ENCODE measurements around the gene PARVG. TPM values are rescaled to one million over a fixed set of nuclear protein-coding genes. Genes with fewer than 3 reads are reported as not detected.
A peak's percentile ranks its signal among the peaks of the same experiment; 100 is the strongest.
"Not testable (repeated sequence)": the region's sequence is repeated elsewhere in the genome, so short reads cannot be mapped to it uniquely, and the experiment has no call there.

The PARVG gene
- total RNA-seq, 1 experiment from 2014 or later = 0.21 TPM

DNA sequence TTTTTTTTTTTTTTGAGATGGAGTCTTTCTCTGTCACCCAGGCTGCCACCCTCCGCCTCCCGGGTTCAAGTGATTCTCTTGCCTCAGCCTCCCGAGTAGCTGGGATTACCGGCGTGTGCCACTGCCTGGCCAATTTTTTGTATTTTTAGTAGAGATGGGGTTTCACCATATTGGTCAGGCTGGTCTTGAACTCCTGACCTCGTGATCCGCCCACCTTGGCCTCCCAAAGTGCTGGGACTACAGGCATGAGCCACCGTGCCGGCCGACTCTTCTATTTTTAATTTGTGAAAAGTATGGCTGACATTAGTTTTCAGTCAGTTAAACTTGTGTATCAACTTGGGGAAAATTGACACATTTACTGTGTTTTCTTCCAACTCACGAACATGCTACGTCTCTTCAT lies 53.6 kb downstream of the PARVG start:
- DNase-seq; H3K36me3 ChIP-seq (replicated peaks; ENCODE audit: control insufficient read depth, insufficient read depth, low read length); H3K27me3 ChIP-seq (ENCODE audit: control insufficient read depth, insufficient read depth, low read length); H3K4me3 ChIP-seq (ENCODE audit: insufficient read depth, low read depth, low read length): not testable (repeated sequence)

DNA sequence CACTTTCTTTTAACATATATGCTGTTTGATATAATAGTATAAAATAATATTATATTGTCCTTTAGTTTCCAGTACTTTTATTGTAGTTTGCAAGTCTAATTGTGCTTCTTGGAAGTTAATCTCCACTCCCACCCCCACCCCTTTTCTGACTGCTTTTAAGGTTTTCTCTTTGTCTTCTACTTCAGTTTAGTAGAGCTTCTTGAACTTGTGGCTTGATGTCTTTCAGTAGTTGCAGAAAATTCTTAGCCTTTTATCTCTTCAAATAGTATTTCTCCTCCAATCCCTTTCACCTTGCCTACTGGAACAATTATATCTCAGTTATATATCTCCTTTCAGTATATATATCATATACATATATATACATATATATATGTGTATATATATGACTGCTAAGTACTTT lies 56.6 kb downstream of the PARVG start:
- no peaks in the 10 kb centered on the region for H3K27me3 ChIP-seq (ENCODE audit: control insufficient read depth, insufficient read depth, low read length)
- H3K4me3 ChIP-seq (ENCODE audit: insufficient read depth, low read depth, low read length) = no peak overlapping the region
- no peaks in the 10 kb centered on the region for H3K36me3 ChIP-seq (replicated peaks; ENCODE audit: control insufficient read depth, insufficient read depth, low read length)
- no peak for DNase-seq

GRCh38 chr22:44241121-44241520 lies 60.4 kb downstream of the PARVG start:
- H3K4me3 ChIP-seq (ENCODE audit: insufficient read depth, low read depth, low read length); H3K36me3 ChIP-seq (replicated peaks; ENCODE audit: control insufficient read depth, insufficient read depth, low read length); DNase-seq; H3K27me3 ChIP-seq (ENCODE audit: control insufficient read depth, insufficient read depth, low read length): not testable (repeated sequence)

- Histone ChIP-seq H3K27me3 (ENCODE audit: control insufficient read depth, insufficient read depth, low read length) (no peaks in the 10 kb centered on the region), H3K36me3 (replicated peaks; ENCODE audit: control insufficient read depth, insufficient read depth, low read length) (no peaks in the 10 kb centered on the region), H3K4me3 (ENCODE audit: insufficient read depth, low read depth, low read length) (no peak overlapping the region)
- no peak for DNase-seq
Measured at GRCh38 chr22:44242946-44243724, 62.4 kb downstream of the PARVG start.

DNA sequence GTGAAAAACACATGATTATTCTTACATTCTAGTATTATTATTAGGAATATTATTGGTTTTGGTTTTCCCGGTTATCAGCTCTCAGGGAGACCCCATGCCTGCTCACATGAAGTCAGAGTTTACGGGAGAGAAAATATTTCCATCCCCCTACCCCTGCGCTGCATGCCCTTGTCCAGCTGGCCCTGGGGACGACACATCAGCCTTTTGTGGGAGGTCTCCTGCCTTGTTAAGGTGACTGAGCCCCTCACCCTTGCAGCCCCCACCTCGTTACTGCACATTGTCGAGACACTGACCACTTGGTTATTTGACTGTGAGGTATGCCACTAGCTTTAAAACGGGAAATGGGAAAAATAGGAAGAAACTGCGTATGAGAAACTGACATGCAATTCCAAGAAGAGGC lies 63.0 kb downstream of the PARVG start:
- DNase-seq = no peak
- no peak overlapping the region for H3K4me3 ChIP-seq (ENCODE audit: insufficient read depth, low read depth, low read length)
- no peaks in the 10 kb centered on the region for H3K36me3 ChIP-seq (replicated peaks; ENCODE audit: control insufficient read depth, insufficient read depth, low read length)
- no peaks in the 10 kb centered on the region for H3K27me3 ChIP-seq (ENCODE audit: control insufficient read depth, insufficient read depth, low read length)

- DNase-seq = no peak
- Histone ChIP-seq H3K36me3 (replicated peaks; ENCODE audit: control insufficient read depth, insufficient read depth, low read length) (no peaks in the 10 kb centered on the region), H3K4me3 (ENCODE audit: insufficient read depth, low read depth, low read length) (no peak overlapping the region), H3K27me3 (ENCODE audit: control insufficient read depth, insufficient read depth, low read length) (no peaks in the 10 kb centered on the region)
Measured at GRCh38 chr22:44244265-44244822, 63.6 kb downstream of the PARVG start.

- Histone ChIP-seq H3K27me3 (ENCODE audit: control insufficient read depth, insufficient read depth, low read length) (no peaks in the 10 kb centered on the region), H3K36me3 (replicated peaks; ENCODE audit: control insufficient read depth, insufficient read depth, low read length) (no peaks in the 10 kb centered on the region), H3K4me3 (ENCODE audit: insufficient read depth, low read depth, low read length) (no peak overlapping the region)
- DNase-seq = peak; percentile 9
Measured at GRCh38 chr22:44245438-44245837, 64.7 kb downstream of the PARVG start.

- DNase-seq = no peak
Measured at GRCh38 chr22:44245867-44246266, 65.1 kb downstream of the PARVG start.

DNA sequence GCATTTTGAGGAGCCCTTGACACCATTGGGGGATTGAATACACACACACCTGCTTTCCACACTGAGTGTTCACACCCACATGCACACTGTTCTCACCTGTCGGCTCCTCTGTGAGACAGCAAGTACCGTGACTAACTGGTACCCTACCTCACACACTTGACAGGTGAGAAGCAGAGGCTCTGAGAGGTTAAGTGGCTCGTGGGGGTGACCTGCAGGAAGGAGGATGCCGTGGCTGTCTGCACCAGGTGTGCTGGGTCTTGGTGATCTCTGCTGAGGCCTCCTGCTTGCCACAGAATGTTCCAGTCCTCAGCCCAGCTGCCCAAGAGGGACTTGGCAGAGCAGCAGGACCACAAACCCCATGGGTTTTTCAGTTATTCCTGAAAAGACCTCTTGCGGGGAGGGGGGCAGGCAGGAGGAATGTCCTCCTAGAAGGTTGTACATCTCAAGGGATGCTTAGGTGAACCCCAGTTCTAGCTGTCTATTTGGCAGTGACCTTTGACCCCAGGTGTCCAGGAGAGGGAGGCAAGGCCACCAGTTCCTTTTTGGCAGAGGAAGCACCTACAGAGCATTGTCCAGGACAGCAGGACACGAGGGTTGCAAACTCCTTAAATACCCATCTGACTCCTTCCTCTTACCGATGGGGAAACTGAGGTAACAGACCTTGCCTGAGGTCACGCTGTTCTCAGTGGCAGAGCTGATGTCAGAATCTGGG lies 66.0 kb downstream of the PARVG start:
- Histone ChIP-seq H3K4me3 (ENCODE audit: insufficient read depth, low read depth, low read length) (no peak overlapping the region), H3K36me3 (replicated peaks; ENCODE audit: control insufficient read depth, insufficient read depth, low read length) (no peaks in the 10 kb centered on the region), H3K27me3 (ENCODE audit: control insufficient read depth, insufficient read depth, low read length) (no peaks in the 10 kb centered on the region)
- no peak for DNase-seq

More at GRCh38 chr22:44245867-44246266, 65.1 kb downstream of the PARVG start:
- H3K36me3 ChIP-seq (replicated peaks; ENCODE audit: control insufficient read depth, insufficient read depth, low read length) = no peaks in the 10 kb centered on the region
- no peak overlapping the region for H3K4me3 ChIP-seq (ENCODE audit: insufficient read depth, low read depth, low read length)
- no peaks in the 10 kb centered on the region for H3K27me3 ChIP-seq (ENCODE audit: control insufficient read depth, insufficient read depth, low read length)

DNA sequence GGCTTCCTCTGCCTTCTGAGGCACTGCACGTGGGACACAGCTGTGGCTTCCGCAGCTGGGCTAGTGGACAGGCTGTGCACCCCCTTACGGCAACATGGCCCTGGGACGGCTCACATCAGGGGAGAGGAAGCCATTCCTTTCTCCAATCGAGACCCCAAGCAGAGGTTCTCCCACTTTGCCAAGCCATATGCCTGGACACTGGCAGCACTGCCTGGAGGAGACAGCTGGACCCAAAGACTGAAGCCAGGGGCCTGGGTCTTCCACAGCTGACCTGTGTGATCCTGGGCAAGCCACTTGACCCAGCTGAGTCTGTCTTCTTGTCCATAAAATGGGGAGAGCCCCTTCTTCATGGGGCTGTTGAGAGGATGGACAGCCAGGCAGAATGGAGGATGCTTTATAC lies 66.6 kb downstream of the PARVG start:
- Histone ChIP-seq H3K4me3 (ENCODE audit: insufficient read depth, low read depth, low read length) (no peak overlapping the region), H3K27me3 (ENCODE audit: control insufficient read depth, insufficient read depth, low read length) (no peaks in the 10 kb centered on the region), H3K36me3 (replicated peaks; ENCODE audit: control insufficient read depth, insufficient read depth, low read length) (no peaks in the 10 kb centered on the region)
- DNase-seq = no peak

GRCh38 chr22:44247923-44248892 lies 67.5 kb downstream of the PARVG start:
- Histone ChIP-seq H3K36me3 (replicated peaks; ENCODE audit: control insufficient read depth, insufficient read depth, low read length) (no peaks in the 10 kb centered on the region), H3K4me3 (ENCODE audit: insufficient read depth, low read depth, low read length) (no peak overlapping the region), H3K27me3 (ENCODE audit: control insufficient read depth, insufficient read depth, low read length) (no peaks in the 10 kb centered on the region)
- DNase-seq = no peak

DNA sequence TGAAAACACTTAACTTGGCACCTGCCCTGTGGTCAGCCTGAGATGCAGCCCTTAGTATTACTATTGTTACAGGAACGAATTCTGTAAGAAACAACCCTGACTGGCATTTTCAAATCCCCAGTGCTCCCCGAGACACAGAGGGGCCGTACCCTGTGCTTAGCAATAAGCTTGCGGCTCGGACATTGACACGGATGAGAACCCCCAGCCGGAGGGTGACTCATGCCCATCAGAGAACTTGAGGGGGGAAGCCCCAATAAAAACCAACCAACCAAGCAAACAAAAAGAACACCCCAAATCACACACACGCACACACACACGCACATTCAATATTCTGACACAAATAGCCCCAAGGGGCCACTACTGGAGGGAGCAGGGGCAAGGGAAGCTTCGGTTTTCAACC lies 68.2 kb downstream of the PARVG start:
- DNase-seq = no peak

GRCh38 chr22:44249376-44250147 lies 68.8 kb downstream of the PARVG start:
- no peaks in the 10 kb centered on the region for H3K27me3 ChIP-seq (ENCODE audit: control insufficient read depth, insufficient read depth, low read length)
- H3K4me3 ChIP-seq (ENCODE audit: insufficient read depth, low read depth, low read length) = no peak overlapping the region
- DNase-seq = no peak
- H3K36me3 ChIP-seq (replicated peaks; ENCODE audit: control insufficient read depth, insufficient read depth, low read length) = no peaks in the 10 kb centered on the region

More for the DNA sequence above, 68.2 kb downstream of the PARVG start:
- Histone ChIP-seq H3K36me3 (replicated peaks; ENCODE audit: control insufficient read depth, insufficient read depth, low read length) (no peaks in the 10 kb centered on the region), H3K4me3 (ENCODE audit: insufficient read depth, low read depth, low read length) (no peak overlapping the region), H3K27me3 (ENCODE audit: control insufficient read depth, insufficient read depth, low read length) (no peaks in the 10 kb centered on the region)

GRCh38 chr22:44254811-44255210 lies 74.1 kb downstream of the PARVG start:
- Histone ChIP-seq H3K27me3 (ENCODE audit: control insufficient read depth, insufficient read depth, low read length) (no peaks in the 10 kb centered on the region), H3K36me3 (replicated peaks; ENCODE audit: control insufficient read depth, insufficient read depth, low read length) (no peaks in the 10 kb centered on the region), H3K4me3 (ENCODE audit: insufficient read depth, low read depth, low read length) (no peak overlapping the region)
- DNase-seq = no peak

All from H7 (cell line).